ENCODE measurements around the gene AFF2. TPM values are rescaled to one million over a fixed set of nuclear protein-coding genes. Genes with fewer than 3 reads are reported as not detected.
"Not testable (repeated sequence)": the region's sequence is repeated elsewhere in the genome, so short reads cannot be mapped to it uniquely, and the experiment has no call there.

The AFF2 gene
- polyA plus RNA-seq, 2 donors = 0.01 to 0.02 TPM

- Histone ChIP-seq H3K9me3 (ENCODE audit: control insufficient read depth in 2 of 2, insufficient read depth in 1 of 2, low read depth in 1 of 2, low read length in 1 of 2) (peaks cover 0 to 5% of the 10 kb centered on the region in 2 donors), H3K27ac (ENCODE audit: low read depth in 2 of 2, low read length in 1 of 2) (no peak overlapping the region), H3K4me3 (ENCODE audit: low read depth in 1 of 2, low read length in 2 of 2) (no peak overlapping the region), H3K4me1 (ENCODE audit: control insufficient read depth in 2 of 2, insufficient read depth in 2 of 2, low read length in 1 of 2) (no peaks in the 10 kb centered on the region), H3K27me3 (ENCODE audit: control insufficient read depth in 1 of 2, insufficient read depth in 2 of 2, low read length in 2 of 2) (no peaks in the 10 kb centered on the region), H3K36me3 (ENCODE audit: control insufficient read depth in 2 of 2, insufficient read depth in 2 of 2, low read length in 1 of 2) (no peaks in the 10 kb centered on the region)
- WGBS, 2 donors = 60 to 69% methylated on average over 5 of the region's 5 CpGs
These were observed 405.0 kb downstream of the AFF2 start for GRCh38 chrX:148905400-148905799.

GRCh38 chrX:148906628-148907027, 406.2 kb downstream of the AFF2 start:
- WGBS, 2 donors = 89 to 96% methylated on average over 11 of the region's 11 CpGs

GRCh38 chrX:148909758-148910157, 409.3 kb downstream of the AFF2 start:
- Histone ChIP-seq H3K27me3 (ENCODE audit: control insufficient read depth in 1 of 2, insufficient read depth in 2 of 2, low read length in 2 of 2) (no peaks in the 10 kb centered on the region), H3K4me1 (ENCODE audit: control insufficient read depth in 2 of 2, insufficient read depth in 2 of 2, low read length in 1 of 2) (no peaks in the 10 kb centered on the region), H3K4me3 (ENCODE audit: low read depth in 1 of 2, low read length in 2 of 2) (no peak overlapping the region), H3K9me3 (ENCODE audit: control insufficient read depth in 2 of 2, insufficient read depth in 1 of 2, low read depth in 1 of 2, low read length in 1 of 2) (peaks cover 0 to 5% of the 10 kb centered on the region in 2 donors), H3K36me3 (ENCODE audit: control insufficient read depth in 2 of 2, insufficient read depth in 2 of 2, low read length in 1 of 2) (no peaks in the 10 kb centered on the region), H3K27ac (ENCODE audit: low read depth in 2 of 2, low read length in 1 of 2) (no peak overlapping the region)

More at GRCh38 chrX:148906628-148907027, 406.2 kb downstream of the AFF2 start:
- not testable (repeated sequence) for H3K36me3 ChIP-seq (ENCODE audit: control insufficient read depth in 2 of 2, insufficient read depth in 2 of 2, low read length in 1 of 2); H3K9me3 ChIP-seq (ENCODE audit: control insufficient read depth in 2 of 2, insufficient read depth in 1 of 2, low read depth in 1 of 2, low read length in 1 of 2); H3K27me3 ChIP-seq (ENCODE audit: control insufficient read depth in 1 of 2, insufficient read depth in 2 of 2, low read length in 2 of 2); H3K4me1 ChIP-seq (ENCODE audit: control insufficient read depth in 2 of 2, insufficient read depth in 2 of 2, low read length in 1 of 2); H3K27ac ChIP-seq (ENCODE audit: low read depth in 2 of 2, low read length in 1 of 2); H3K4me3 ChIP-seq (ENCODE audit: low read depth in 1 of 2, low read length in 2 of 2)

GRCh38 chrX:148913971-148914370, 413.6 kb downstream of the AFF2 start:
- 51 to 60% methylated on average over 3 of the region's 3 CpGs for WGBS, 2 donors
- H3K4me1 ChIP-seq (ENCODE audit: control insufficient read depth in 2 of 2, insufficient read depth in 2 of 2, low read length in 1 of 2) = no peaks in the 10 kb centered on the region
- H3K27me3 ChIP-seq (ENCODE audit: control insufficient read depth in 1 of 2, insufficient read depth in 2 of 2, low read length in 2 of 2) = no peaks in the 10 kb centered on the region
- H3K27ac ChIP-seq (ENCODE audit: low read depth in 2 of 2, low read length in 1 of 2) = no peak overlapping the region
- H3K36me3 ChIP-seq (ENCODE audit: control insufficient read depth in 2 of 2, insufficient read depth in 2 of 2, low read length in 1 of 2) = no peaks in the 10 kb centered on the region
- H3K4me3 ChIP-seq (ENCODE audit: low read depth in 1 of 2, low read length in 2 of 2) = no peak overlapping the region
- H3K9me3 ChIP-seq (ENCODE audit: control insufficient read depth in 2 of 2, insufficient read depth in 1 of 2, low read depth in 1 of 2, low read length in 1 of 2) = no peaks in the 10 kb centered on the region

- WGBS, 2 donors = 74 to 79% methylated on average over 3 of the region's 3 CpGs
- Histone ChIP-seq H3K4me1 (ENCODE audit: control insufficient read depth in 2 of 2, insufficient read depth in 2 of 2, low read length in 1 of 2) (no peaks in the 10 kb centered on the region), H3K27ac (ENCODE audit: low read depth in 2 of 2, low read length in 1 of 2) (no peak overlapping the region), H3K36me3 (ENCODE audit: control insufficient read depth in 2 of 2, insufficient read depth in 2 of 2, low read length in 1 of 2) (no peaks in the 10 kb centered on the region), H3K4me3 (ENCODE audit: low read depth in 1 of 2, low read length in 2 of 2) (no peak overlapping the region), H3K9me3 (ENCODE audit: control insufficient read depth in 2 of 2, insufficient read depth in 1 of 2, low read depth in 1 of 2, low read length in 1 of 2) (no peaks in the 10 kb centered on the region), H3K27me3 (ENCODE audit: control insufficient read depth in 1 of 2, insufficient read depth in 2 of 2, low read length in 2 of 2) (no peaks in the 10 kb centered on the region)
These were observed 414.4 kb downstream of the AFF2 start for GRCh38 chrX:148914783-148915182.

- Histone ChIP-seq H3K36me3 (ENCODE audit: control insufficient read depth in 2 of 2, insufficient read depth in 2 of 2, low read length in 1 of 2) (no peaks in the 10 kb centered on the region), H3K27me3 (ENCODE audit: control insufficient read depth in 1 of 2, insufficient read depth in 2 of 2, low read length in 2 of 2) (no peaks in the 10 kb centered on the region), H3K4me1 (ENCODE audit: control insufficient read depth in 2 of 2, insufficient read depth in 2 of 2, low read length in 1 of 2) (no peaks in the 10 kb centered on the region), H3K27ac (ENCODE audit: low read depth in 2 of 2, low read length in 1 of 2) (no peak overlapping the region), H3K4me3 (ENCODE audit: low read depth in 1 of 2, low read length in 2 of 2) (no peak overlapping the region), H3K9me3 (ENCODE audit: control insufficient read depth in 2 of 2, insufficient read depth in 1 of 2, low read depth in 1 of 2, low read length in 1 of 2) (no peaks in the 10 kb centered on the region)
- 56 to 61% methylated on average over 5 of the region's 5 CpGs for WGBS, 2 donors
These were observed 415.1 kb downstream of the AFF2 start for GRCh38 chrX:148915474-148915873.

GRCh38 chrX:148917441-148917840, 417.0 kb downstream of the AFF2 start:
- WGBS, 2 donors = 76 to 83% methylated on average over 4 of the region's 4 CpGs

GRCh38 chrX:148923631-148924030, 423.2 kb downstream of the AFF2 start:
- Histone ChIP-seq H3K27ac (ENCODE audit: low read depth in 2 of 2, low read length in 1 of 2) (no peak overlapping the region), H3K27me3 (ENCODE audit: control insufficient read depth in 1 of 2, insufficient read depth in 2 of 2, low read length in 2 of 2) (no peaks in the 10 kb centered on the region), H3K4me3 (ENCODE audit: low read depth in 1 of 2, low read length in 2 of 2) (no peak overlapping the region), H3K9me3 (ENCODE audit: control insufficient read depth in 2 of 2, insufficient read depth in 1 of 2, low read depth in 1 of 2, low read length in 1 of 2) (no peaks in the 10 kb centered on the region), H3K4me1 (ENCODE audit: control insufficient read depth in 2 of 2, insufficient read depth in 2 of 2, low read length in 1 of 2) (no peaks in the 10 kb centered on the region), H3K36me3 (ENCODE audit: control insufficient read depth in 2 of 2, insufficient read depth in 2 of 2, low read length in 1 of 2) (no peaks in the 10 kb centered on the region)
- WGBS, 2 donors = 42 to 58% methylated on average over 2 of the region's 2 CpGs

More at GRCh38 chrX:148917441-148917840, 417.0 kb downstream of the AFF2 start:
- Histone ChIP-seq H3K36me3 (ENCODE audit: control insufficient read depth in 2 of 2, insufficient read depth in 2 of 2, low read length in 1 of 2) (no peaks in the 10 kb centered on the region), H3K4me3 (ENCODE audit: low read depth in 1 of 2, low read length in 2 of 2) (no peak overlapping the region), H3K4me1 (ENCODE audit: control insufficient read depth in 2 of 2, insufficient read depth in 2 of 2, low read length in 1 of 2) (no peaks in the 10 kb centered on the region), H3K9me3 (ENCODE audit: control insufficient read depth in 2 of 2, insufficient read depth in 1 of 2, low read depth in 1 of 2, low read length in 1 of 2) (no peaks in the 10 kb centered on the region), H3K27me3 (ENCODE audit: control insufficient read depth in 1 of 2, insufficient read depth in 2 of 2, low read length in 2 of 2) (no peaks in the 10 kb centered on the region), H3K27ac (ENCODE audit: low read depth in 2 of 2, low read length in 1 of 2) (no peak overlapping the region)

GRCh38 chrX:148926371-148926770, 426.0 kb downstream of the AFF2 start:
- H3K36me3 ChIP-seq (ENCODE audit: control insufficient read depth in 2 of 2, insufficient read depth in 2 of 2, low read length in 1 of 2) = no peaks in the 10 kb centered on the region
- H3K4me3 ChIP-seq (ENCODE audit: low read depth in 1 of 2, low read length in 2 of 2) = no peak overlapping the region
- no peaks in the 10 kb centered on the region for H3K9me3 ChIP-seq (ENCODE audit: control insufficient read depth in 2 of 2, insufficient read depth in 1 of 2, low read depth in 1 of 2, low read length in 1 of 2)
- 84 to 91% methylated on average over 4 of the region's 4 CpGs for WGBS, 2 donors
- H3K27ac ChIP-seq (ENCODE audit: low read depth in 2 of 2, low read length in 1 of 2) = no peak overlapping the region
- H3K27me3 ChIP-seq (ENCODE audit: control insufficient read depth in 1 of 2, insufficient read depth in 2 of 2, low read length in 2 of 2) = no peaks in the 10 kb centered on the region
- H3K4me1 ChIP-seq (ENCODE audit: control insufficient read depth in 2 of 2, insufficient read depth in 2 of 2, low read length in 1 of 2) = no peaks in the 10 kb centered on the region

GRCh38 chrX:148928811-148929210, 428.4 kb downstream of the AFF2 start:
- Histone ChIP-seq H3K4me1 (ENCODE audit: control insufficient read depth in 2 of 2, insufficient read depth in 2 of 2, low read length in 1 of 2) (no peaks in the 10 kb centered on the region), H3K27me3 (ENCODE audit: control insufficient read depth in 1 of 2, insufficient read depth in 2 of 2, low read length in 2 of 2) (no peaks in the 10 kb centered on the region), H3K9me3 (ENCODE audit: control insufficient read depth in 2 of 2, insufficient read depth in 1 of 2, low read depth in 1 of 2, low read length in 1 of 2) (no peaks in the 10 kb centered on the region), H3K36me3 (ENCODE audit: control insufficient read depth in 2 of 2, insufficient read depth in 2 of 2, low read length in 1 of 2) (no peaks in the 10 kb centered on the region), H3K27ac (ENCODE audit: low read depth in 2 of 2, low read length in 1 of 2) (no peak overlapping the region), H3K4me3 (ENCODE audit: low read depth in 1 of 2, low read length in 2 of 2) (no peak overlapping the region)
- 37 to 44% methylated on average over 1 of the region's 1 CpG for WGBS, 2 donors
